Bronchial epithelial cell (primary cell): ENCODE measurements around the gene PAX2. TPM values are rescaled to one million over a fixed set of nuclear protein-coding genes. Genes with fewer than 3 reads are reported as not detected.

Experiments
- DNase-seq: peaks from one replicate; pipeline ENCODE4 v3.0.0-alpha.2; 2010; ENCODE audit warnings: low read depth
- FAIRE-seq: peaks from 2 replicates; lab custom pipeline; 2011; peaks lifted over from hg19 to GRCh38; lab: Jason Lieb, UNC
- H3K27me3 ChIP-seq: 2 replicates; pipeline ENCODE4 v1.5.1; 2011; ENCODE audit warnings: low read length; ENCODE audit not compliant: control insufficient read depth, insufficient read depth
- H3K36me3 ChIP-seq: 2 replicates; pipeline ENCODE4 v1.5.1; 2011; ENCODE audit warnings: low read length; ENCODE audit not compliant: control insufficient read depth, insufficient read depth
- H3K4me3 ChIP-seq: 2 replicates; pipeline ENCODE4 v1.5.1; 2011; ENCODE audit warnings: mild to moderate bottlenecking, low read depth, low read length, control low read depth
- total RNA-seq: library from RNA; depleted of rRNA; stranded (reverse); fragments of >200 nt; gene quantifications from 2 replicates; pipeline ENCODE4 v1.2.1, GENCODE V29; 2014
- TF ChIP-seq, protein P1 (sequence below): IDR thresholded peaks from 2 replicates; pipeline ENCODE4 v1.5.1; 2011; ENCODE audit warnings: mild to moderate bottlenecking, moderate library complexity, low read length, control low read depth, inconsistent platforms; ENCODE audit not compliant: insufficient read depth, severe bottlenecking

Gene PAX2
- total RNA-seq, 1 donor from 2014 or later: not detected

DNA sequence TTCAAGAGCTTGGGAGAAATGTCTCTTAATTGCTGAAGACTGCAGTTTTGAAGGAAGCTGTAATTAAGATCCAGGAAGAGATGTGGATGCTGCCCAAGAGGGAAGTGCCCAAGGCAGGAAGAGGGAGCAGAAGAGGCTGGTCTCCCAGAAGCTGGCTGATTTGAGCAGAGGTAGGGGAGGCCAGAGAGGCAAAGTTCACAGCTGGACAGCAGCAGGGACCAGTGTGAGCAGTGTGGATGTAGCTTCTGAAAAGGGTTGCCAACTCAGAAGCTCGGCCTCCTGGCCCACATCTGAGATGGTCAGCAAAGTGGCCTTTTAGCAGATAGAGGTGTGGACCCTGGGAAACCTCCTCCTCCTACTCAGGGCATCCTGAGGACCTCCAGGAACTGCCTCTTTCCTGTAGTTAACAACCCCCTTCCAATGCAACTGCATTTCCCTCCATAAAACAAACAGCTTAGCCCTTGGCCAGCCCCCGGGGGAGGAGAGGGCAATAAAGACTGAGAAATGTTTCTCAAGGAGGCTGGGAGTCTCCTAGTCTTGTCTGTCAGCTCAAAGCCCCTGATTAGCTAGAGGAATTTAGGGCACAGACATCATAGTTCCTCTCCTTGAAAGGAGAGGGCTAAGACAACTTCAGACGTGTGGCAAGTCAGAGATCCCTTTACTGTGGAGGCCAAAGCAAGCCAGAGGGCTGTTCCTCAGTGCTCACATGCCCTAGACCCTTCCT, 69.5 kb downstream of the PAX2 start:
- Histone ChIP-seq H3K36me3 (no peaks in the 10 kb centered on the region), H3K27me3 (peaks cover 30% of the 10 kb centered on the region), H3K4me3 (no peak overlapping the region)
- DNase-seq: no peak
- TF ChIP-seq, protein P1, sequence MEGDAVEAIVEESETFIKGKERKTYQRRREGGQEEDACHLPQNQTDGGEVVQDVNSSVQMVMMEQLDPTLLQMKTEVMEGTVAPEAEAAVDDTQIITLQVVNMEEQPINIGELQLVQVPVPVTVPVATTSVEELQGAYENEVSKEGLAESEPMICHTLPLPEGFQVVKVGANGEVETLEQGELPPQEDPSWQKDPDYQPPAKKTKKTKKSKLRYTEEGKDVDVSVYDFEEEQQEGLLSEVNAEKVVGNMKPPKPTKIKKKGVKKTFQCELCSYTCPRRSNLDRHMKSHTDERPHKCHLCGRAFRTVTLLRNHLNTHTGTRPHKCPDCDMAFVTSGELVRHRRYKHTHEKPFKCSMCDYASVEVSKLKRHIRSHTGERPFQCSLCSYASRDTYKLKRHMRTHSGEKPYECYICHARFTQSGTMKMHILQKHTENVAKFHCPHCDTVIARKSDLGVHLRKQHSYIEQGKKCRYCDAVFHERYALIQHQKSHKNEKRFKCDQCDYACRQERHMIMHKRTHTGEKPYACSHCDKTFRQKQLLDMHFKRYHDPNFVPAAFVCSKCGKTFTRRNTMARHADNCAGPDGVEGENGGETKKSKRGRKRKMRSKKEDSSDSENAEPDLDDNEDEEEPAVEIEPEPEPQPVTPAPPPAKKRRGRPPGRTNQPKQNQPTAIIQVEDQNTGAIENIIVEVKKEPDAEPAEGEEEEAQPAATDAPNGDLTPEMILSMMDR: no peak
- FAIRE-seq: no peak

DNA sequence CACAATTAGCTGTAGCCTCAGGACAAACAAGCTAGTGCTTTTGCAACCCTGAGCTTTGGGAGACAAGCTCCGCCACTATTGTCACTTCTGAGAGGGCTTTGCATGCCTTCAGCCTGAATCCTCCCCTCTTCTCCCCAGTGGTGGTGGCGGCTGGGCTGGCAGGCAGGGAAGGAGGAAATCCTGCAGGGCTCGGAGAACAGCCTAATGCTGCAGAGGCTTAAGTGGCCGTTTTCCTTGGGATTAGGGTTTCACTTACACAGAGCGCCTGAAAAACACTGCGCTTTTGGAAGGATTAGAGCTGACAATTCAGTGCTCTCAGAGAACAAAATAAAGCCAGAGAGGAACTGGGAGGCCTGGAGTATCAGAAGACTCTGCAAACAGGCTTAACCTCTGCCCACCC, 71.3 kb downstream of the PAX2 start:
- H3K27me3 ChIP-seq: peaks cover 32% of the 10 kb centered on the region
- FAIRE-seq (no peak), DNase-seq (no peak)
- TF ChIP-seq, protein P1: no peak
- no peak overlapping the region for H3K4me3 ChIP-seq
- no peaks in the 10 kb centered on the region for H3K36me3 ChIP-seq

DNA sequence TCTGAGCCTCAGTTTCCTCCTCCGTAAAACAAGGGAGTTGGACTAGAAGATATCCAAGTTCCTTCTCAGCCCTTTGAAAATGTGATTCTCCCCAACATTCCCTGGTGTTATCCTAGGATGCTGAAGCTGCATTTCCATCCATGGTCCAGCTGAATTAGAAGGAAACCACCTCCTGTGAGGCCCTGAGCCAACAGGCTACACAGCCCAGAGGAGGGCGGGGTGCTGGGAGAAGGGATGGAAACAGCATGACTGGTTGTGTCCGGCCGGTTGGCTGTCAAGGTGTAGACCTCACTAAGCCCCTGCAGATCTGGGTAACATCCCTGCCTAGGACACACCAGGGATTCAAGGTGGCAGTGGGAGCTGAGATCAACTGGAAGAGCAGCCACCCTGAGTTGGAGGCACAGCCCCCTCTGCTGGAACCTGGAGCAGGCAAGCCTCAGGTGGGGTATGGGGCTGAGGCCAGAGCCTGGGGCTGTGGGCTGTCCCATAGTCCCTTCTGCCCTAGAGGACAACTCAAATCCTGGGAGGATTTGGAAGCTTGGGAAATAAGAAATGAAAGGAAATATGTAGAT, 72.0 kb downstream of the PAX2 start:
- H3K4me3 ChIP-seq: no peak overlapping the region
- H3K27me3 ChIP-seq: peaks cover 26% of the 10 kb centered on the region
- TF ChIP-seq, protein P1: peak; percentile 7
- DNase-seq (no peak), FAIRE-seq (no peak)
- H3K36me3 ChIP-seq: no peaks in the 10 kb centered on the region

DNA sequence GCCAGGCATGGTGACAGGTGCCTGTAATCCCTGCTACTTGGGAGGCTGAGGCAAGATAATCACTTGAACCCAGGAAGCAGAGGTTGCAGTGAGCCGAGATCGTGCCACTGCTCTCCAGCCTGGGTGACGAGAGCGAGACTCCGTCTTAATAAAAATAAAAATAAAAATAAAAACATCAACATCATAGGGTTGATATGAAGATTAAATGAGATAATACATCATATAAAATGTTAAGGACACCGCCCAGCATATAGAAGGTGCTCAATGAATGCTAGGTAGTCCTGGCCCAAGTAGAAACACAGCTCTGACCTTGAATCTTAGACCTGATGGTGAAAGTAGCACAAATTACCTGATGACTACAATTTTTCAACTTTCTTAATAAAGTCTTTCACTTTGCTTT, 74.0 kb downstream of the PAX2 start:
- Histone ChIP-seq H3K27me3 (peaks cover 25% of the 10 kb centered on the region), H3K4me3 (no peak overlapping the region), H3K36me3 (no peaks in the 10 kb centered on the region)
- DNase-seq (no peak), FAIRE-seq (no peak)
- TF ChIP-seq, protein P1: no peak

DNA sequence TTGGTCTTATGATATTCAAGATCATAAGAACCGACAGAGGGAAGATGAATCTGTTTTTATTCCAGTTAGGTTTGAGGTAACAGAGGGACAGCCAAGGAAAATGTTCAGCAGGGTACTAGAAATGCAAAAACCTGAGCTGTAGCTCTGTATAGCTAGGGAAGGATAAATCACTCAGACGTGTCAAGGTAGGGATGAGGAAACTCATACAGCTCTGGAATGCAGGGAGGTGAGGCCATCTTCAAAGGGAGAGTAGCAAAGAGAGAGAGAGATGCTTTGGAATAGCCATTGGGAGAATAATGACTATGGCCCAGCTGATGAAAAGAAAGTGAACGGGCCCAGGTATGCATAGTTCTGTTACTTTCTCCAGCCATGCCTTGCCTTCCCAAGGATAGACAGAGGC, 77.8 kb downstream of the PAX2 start:
- Histone ChIP-seq H3K27me3 (peaks cover 44% of the 10 kb centered on the region), H3K4me3 (no peak overlapping the region), H3K36me3 (no peaks in the 10 kb centered on the region)
- no peak for FAIRE-seq
- no peak for DNase-seq
- TF ChIP-seq, protein P1: no peak

DNA sequence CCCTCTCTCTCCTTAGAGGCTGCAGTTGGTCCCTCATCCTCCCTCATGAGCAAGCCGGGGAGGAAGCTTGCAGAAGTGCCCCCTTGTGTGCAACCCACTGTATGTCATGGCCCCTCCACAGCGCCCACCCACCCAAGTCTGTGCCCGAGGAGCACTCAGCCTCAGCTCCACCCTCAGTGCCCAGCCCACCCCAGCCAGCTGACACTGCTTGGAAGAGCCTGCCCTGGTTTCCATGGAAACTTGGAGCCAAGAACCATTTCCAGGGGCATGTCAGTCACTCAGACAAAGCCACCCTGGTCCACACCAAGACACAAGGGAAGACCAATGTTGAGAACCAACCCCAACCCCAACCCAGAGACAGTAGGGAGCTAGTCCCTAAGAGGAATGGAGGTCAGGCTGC, 79.5 kb downstream of the PAX2 start:
- no peaks in the 10 kb centered on the region for H3K36me3 ChIP-seq
- TF ChIP-seq, protein P1: no peak
- no peak for DNase-seq
- H3K27me3 ChIP-seq: peaks cover 55% of the 10 kb centered on the region
- no peak overlapping the region for H3K4me3 ChIP-seq
- FAIRE-seq: peak; percentile 23
